Measurements from ENCODE around the gene DNM1L.

DNA sequence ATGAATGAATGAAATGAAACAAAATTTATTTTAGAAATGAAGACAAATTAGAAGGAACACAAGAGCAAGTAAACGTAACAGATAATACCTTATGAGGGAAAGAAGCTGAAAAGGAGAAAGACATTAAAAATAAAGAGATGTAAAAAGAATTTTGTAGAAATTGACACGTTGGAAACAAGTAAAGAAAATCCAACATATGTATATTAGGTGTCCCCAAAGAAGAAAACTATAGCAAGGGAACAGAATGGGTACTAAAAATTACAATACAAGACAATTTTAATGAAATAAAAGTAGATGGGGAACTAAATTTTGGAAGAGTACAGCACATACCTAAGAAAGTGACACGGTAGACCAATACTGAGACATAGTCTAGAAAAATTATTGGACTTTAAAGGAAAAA, 16.7 kb downstream of the DNM1L start:
- TF ChIP-seq, protein P1, sequence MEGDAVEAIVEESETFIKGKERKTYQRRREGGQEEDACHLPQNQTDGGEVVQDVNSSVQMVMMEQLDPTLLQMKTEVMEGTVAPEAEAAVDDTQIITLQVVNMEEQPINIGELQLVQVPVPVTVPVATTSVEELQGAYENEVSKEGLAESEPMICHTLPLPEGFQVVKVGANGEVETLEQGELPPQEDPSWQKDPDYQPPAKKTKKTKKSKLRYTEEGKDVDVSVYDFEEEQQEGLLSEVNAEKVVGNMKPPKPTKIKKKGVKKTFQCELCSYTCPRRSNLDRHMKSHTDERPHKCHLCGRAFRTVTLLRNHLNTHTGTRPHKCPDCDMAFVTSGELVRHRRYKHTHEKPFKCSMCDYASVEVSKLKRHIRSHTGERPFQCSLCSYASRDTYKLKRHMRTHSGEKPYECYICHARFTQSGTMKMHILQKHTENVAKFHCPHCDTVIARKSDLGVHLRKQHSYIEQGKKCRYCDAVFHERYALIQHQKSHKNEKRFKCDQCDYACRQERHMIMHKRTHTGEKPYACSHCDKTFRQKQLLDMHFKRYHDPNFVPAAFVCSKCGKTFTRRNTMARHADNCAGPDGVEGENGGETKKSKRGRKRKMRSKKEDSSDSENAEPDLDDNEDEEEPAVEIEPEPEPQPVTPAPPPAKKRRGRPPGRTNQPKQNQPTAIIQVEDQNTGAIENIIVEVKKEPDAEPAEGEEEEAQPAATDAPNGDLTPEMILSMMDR (IDR thresholded peaks at IDR 0.05): no peak
- TF ChIP-seq POLR2AphosphoS5 (IDR thresholded peaks at IDR 0.05) (no peak), POLR2A (IDR thresholded peaks at IDR 0.05) (no peak), EP300 (IDR thresholded peaks at IDR 0.05) (no peak)

Data from upper lobe of left lung (tissue), 4 donors.